GM18505 (cell line): ENCODE data around the gene TRIM65.
A peak's percentile ranks its signal among the peaks of the same experiment; 100 is the strongest.
"Not testable (repeated sequence)": the region's sequence is repeated elsewhere in the genome, so short reads cannot be mapped to it uniquely, and the experiment has no call there.

Experiments used
- ATAC-seq: cut with Tn5 transposase; IDR thresholded peaks from one replicate; pipeline ENCODE4 v1.9.1; 2021; ENCODE audit not compliant: unreplicated experiment
- POLR2A ChIP-seq: IDR thresholded peaks from 4 replicates; pipeline ENCODE4 v1.6.1; 2011; ENCODE audit warnings: borderline replicate concordance; ENCODE audit not compliant: insufficient read depth, insufficient read length; ENCODE audit errors: extremely low read depth

The TRIM65 gene

DNA sequence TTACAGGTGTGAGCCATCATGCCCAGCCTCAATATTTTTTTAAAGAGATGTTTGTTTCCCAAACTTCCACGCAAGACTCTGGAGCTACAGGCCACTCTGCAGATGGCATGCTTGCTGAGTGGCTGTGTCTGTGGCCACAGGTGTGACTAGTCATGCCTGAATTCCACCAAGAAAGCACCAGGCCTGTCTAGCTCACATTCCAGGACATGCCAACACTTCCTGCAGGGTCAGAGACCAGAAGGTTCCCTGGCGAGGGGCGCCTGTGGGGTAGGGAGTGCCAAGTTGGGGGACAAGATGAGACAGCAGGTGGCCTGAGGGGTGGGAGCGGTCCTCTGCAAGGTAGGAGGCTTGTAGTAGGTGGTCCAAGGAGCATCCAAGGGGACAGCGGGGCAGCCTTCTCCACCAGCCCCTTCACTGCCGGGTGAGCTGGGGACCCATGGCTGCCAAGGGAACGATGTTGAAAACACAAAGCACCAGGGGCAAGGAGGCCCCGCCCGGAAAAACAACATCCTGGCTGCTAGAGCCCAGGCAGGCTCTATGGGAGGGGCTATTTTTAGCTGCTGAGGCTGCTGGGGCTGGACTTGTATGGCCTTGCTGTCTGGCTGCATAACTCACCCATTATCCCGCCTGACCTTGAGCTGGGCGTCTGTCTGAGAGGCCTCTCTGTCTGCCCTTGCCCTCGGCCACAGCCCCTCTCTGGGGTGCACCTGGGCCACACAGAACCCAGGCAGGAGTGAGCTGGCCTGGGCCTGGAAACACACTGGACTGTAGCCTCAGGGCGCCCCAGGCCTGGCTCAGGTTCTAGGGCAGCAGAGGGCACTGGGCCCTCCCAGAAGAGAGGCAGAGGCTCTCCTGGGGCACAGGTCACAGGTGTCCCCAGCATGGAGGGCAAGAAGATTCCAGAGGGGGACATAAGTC is 24.1 kb downstream of the TRIM65 start:
- TF ChIP-seq POLR2A: no peak
- no peak for ATAC-seq

DNA sequence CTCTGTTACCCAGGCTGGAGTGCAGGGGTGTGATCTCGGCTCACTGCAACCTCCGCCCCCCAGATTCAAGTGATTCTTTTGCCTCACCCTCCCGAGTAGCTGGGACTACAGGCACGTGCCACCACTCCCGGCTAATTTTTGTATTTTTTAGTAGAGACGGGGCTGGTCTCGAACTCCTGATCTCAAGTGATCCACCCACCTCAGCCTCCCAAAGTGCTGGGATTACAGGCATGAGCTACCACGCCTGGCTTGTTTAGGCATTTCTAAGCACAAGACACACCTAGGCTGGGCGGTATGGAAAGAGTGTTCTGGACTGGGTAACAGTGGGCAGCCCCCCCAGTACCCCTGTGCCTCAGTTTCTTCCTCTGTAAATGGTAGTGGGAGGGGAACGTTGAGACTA is 26.5 kb downstream of the TRIM65 start:
- not testable (repeated sequence) for ATAC-seq

DNA sequence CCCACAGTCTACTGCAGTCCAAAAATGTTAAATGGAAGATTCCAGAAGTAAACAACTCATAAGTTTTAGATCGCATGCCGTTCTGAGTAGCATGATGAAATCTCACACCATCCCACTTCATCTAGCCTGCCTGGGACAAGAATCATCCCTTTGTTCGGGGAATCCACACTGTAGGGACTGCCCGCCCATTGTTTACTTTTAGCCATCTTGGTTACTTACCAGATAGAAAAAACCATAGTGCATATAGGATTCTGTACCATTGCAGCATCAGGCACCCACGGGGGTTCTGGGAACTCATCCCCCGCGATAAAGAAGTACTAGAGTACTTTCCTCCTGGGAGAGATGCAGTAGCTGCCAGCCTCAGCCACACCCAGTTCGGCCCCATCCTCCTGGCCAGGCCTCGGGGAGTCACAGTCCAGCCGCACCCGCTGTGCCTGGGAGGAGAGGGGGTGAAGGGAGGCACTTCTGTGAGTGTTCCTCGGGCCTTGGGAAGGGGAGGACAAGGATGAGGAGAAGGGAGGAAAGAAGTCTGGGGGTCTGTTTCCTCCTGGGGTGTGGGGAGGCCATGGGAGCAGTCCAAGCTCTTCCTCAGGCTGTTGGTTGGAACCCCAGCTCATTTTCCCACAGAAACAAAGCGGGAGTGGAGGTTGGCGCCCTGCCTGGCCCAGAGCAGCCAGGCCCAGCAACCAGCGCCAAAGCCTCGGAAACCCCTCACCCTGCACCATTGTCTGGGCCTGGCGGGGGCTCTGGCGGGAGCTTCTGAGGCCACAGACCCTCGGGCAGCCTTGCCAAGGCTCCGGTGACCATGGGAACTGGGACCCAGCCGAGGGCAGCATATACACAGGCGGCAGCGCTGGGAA is 27.2 kb downstream of the TRIM65 start:
- no peak for TF ChIP-seq POLR2A
- no peak for ATAC-seq

DNA sequence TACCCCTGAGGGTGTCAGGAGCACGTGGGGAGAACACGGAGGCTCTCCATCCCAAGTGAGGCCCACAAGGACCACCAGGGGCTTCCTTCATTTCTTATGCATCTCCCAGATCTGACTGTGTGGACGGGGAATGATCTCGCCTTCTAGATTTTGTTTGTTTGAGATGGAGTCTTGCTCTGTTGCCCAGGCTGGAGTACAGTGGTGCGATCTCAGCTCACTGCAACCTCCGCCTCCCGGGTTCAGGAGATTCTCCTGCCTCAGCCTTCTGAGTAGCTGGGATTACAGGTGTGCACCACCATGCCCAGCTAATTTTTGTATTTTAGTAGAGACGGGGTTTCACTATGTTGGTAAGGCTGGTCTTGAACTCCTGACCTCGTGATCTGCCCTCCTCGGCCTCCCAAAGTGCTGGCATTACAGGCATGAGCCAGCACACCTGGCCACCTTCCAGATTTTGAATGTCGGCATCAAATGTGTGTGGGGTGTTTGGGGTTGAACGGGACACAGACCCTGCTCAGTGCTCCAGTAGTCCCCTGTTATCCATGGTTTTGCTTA is 27.9 kb downstream of the TRIM65 start:
- ATAC-seq: not testable (repeated sequence)

DNA sequence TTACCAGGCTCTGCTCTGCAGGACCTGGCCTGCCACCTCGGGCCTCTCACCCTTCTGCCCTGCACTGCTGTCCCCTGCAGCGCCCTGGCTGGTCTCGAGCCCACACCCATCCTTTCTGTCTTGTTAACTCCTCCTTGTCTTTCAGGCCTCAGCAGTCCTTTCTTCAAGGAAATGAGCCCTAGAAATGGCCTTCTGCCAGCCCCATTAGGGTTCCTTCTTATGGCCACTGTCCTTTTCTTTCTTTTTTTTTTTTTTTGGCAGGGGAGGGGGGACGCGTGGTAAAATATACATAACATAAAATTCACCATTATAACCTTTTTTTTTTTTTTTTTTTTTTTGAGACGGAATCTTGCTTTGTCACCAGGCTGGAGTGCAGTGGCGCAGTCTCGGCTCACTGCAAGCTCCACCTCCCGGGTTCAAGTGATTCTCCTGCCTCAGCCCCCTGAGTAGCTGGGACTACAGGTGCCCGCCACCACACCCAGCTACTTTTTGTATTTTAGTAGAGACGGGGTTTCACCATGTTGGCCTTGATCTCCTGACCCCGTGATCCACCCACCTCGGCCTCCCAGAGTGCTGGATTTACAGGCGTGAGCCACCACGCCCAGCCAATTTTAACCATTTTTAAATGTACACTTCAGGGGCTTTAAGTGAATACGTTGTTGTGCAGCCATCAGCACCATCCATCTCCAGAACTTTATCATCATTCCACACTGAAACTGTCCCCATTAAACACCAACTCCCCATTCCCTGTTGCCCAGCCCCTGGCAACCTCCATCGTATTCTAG is 31.2 kb downstream of the TRIM65 start:
- ATAC-seq: not testable (repeated sequence)

DNA sequence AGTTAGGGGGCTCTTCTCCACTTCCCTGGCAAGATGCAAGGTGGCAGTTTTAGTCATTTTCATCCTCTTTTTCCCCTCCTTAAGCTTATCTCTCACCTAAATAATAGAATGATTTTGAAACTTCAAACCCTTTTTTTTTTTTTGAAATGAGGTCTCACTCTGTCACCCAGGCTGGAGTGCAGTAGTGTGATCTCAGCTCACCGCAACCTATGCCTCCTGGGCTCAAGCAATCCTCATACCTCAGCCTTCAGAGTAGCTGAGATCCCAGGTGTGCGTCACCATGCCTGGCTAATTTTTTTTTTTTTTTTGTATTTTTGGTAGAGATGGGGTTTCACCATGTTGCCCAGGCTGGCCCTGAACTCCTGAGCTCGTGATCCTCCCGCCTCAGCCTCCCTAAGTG is 31.9 kb downstream of the TRIM65 start:
- peak; percentile 31 for ATAC-seq

DNA sequence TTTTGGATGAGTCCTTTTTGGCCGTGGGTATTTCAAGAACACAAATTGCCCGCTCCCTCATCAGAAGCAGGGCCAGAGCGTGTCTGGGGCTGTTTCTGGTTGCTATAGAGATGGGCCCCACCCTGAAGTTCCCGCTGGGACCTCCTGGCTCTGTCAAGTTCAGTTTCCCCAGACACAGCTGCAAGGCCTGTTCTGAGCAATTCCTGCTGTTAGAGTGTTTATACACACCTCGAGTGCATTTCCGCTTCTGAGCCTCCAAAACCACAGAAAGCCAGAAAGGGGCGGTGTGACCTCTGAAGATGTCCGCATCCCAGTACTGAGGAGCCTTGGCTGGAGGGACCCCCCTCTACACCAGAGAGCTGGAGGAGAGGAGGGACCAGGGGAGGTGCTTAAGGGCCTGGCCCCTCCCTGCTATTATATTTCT is 32.3 kb downstream of the TRIM65 start:
- no peak for TF ChIP-seq POLR2A
- ATAC-seq: peak; percentile 68

DNA sequence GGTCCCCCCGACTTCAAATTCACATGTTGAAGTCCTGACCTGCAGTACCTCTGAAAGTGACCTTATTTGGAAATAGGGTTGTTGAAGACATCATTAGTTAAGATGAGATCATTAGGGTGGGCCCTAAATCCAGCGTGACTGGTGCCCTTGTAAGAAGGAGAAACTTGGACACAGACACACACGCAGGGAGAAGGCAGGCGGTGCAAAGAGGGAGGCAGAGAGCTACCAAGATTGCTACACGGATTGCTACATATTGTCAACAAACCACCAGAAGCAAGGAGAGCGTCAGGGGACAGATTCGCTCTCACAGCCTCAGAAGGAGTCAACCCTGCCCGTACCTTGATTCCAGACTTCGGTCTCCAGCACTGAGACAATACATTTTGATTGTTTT is 34.8 kb downstream of the TRIM65 start:
- no peak for ATAC-seq
- no peak for TF ChIP-seq POLR2A

DNA sequence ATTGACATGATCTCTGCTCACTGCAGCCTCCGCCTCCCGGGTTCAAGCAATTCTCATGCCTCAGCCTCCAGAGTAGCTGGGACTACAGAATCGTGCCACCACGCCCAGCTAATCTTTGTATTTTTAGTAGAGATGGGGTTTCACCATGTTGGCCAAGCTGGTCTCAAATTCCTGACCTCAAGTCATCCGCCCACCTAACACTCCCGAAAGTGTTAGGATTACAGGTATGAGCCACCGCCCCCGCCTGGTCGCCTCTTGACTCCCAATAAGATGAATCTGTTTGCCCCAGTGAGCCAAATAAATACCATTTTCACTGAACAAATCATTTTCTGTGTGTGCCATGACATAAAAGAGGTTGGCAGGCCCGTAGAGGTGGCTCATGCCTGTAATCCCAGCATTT is 37.4 kb downstream of the TRIM65 start:
- not testable (repeated sequence) for ATAC-seq

DNA sequence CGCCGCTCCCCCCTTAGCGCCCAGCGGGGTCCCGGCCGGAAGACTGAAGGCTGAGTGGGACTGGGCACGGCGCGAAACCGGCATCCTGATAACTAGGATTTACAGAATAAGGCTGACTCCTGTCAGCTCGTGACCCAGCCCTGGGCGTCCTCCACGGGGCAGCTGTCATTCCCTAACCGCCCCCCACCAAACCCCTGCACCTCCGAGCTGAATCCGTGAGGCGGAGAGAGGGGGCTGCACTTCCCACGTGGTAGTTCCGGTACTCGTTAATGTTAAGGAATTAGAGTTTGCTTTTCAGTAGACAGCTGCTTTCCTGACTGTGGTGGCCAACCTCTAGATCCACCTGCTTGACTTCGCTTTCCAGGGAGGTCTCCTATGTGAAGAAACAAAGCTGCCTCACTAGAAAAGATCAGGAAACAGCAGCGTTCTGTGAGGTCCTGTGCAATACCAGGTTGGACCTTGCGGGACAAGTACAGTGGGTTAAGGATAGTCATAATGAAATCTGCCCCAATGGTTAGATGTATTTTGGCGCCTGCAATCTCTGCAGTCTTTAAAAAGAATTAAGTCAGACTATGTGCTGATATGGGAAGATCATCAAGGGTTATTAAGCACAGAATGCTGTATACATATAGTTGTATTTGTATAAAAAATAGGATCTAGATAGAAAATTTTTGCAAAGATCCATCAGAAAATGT is 40.5 kb downstream of the TRIM65 start:
- no peak for TF ChIP-seq POLR2A
- ATAC-seq: no peak

DNA sequence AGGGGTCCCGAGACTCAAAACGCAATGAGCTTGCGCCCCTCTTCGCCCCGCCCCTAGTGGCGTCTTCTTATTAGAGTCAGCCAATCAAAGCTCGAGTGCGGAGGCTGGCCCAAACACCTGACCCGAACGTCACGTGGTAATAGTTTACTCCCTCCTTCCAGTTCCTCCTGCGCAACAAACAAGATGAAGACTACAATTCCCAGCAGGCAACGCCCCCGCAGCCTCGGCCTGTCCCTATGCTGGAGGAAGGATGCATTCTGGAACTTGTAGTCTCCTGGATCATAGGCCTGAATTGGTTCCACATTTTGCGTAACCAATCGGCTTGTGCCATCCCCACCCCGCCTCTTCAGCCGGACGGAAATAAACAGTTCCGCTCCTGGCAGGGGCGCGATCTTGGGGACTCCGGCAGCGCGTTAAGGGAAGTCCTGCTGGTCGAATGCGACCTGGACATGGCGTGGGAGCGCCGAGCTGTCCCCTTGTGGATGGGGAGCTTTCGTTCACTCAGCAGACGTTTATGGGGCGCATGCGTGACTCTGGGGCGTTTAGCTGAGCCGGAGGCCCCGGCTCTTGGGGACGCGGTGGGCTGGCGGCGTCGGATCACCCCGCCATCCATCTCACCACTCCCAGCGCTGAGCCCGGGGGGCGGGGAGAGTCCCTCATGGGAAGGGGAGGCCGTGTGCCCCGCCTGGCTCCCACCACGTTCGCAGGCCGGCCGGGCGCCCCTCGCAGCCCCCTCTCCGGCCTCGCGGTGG is 41.3 kb downstream of the TRIM65 start, which contains the start of gene WBP2:
Gene WBP2, minus strand, starts transcription at position 26 of the 752 bp plus-strand sequence. CDS start 38 bp downstream, outside the sequence.
- TF ChIP-seq POLR2A: peak; percentile 98
- peak; percentile 78 for ATAC-seq

DNA sequence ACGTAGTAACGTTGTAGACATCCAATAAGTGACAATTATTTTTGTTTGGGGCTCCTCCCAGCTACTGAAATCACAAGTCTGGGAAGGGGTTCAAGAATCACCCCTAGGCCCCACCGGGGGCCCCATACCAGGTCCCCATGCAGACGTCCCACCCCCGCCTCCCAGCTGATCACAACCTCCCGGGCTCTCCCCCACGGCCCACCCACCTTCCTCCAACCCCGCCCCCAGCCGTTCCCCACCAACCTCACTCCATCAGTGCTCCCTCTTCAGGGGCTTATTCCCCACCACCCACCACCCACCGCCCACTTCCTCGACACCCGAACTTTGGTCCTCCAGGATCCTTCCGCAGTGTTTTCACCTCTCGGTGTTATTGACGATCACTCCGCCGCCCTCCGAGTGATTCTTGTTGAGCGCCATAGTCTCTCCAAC is 41.9 kb downstream of the TRIM65 start:
- no peak for TF ChIP-seq POLR2A
- peak; percentile 6 for ATAC-seq
